ENCODE results near the gene NR3C1. TPM values are rescaled to one million over a fixed set of nuclear protein-coding genes. Genes with fewer than 3 reads are reported as not detected.

Gene NR3C1
- total RNA-seq, 6 experiments from 2014 or later = 27.3 to 60.1 (median 47.2) TPM

- intact Hi-C loops (cut with DNase I) = loop anchor here in 1 of 2 donors (10.0 kb wide), 1 partner anchor 90 kb away; no protein-coding TSS in a partner anchor
- peak; percentile 32 to 48 (median 45) for ATAC-seq
- Histone ChIP-seq H3K27ac (peak overlapping the region; percentile 97 to 99 (median 98)), H3K4me1 (peaks cover 0 to 20% (median 10%) of the 10 kb centered on the region in 4 donors), H3K9me3 (no peaks in the 10 kb centered on the region), H3K36me3 (peaks cover 0 to 4% (median 0%) of the 10 kb centered on the region in 4 donors), H3K4me3 (peak overlapping the region; percentile 81 to 93 (median 88)), H3K27me3 (no peaks in the 10 kb centered on the region)
- peak; percentile 81 to 87 (median 87) for DNase-seq
- 0% methylated on average over 25 of the region's 41 CpGs for WGBS (ENCODE audit: insufficient coverage, low coverage, low lambda C conversion rate, missing lambda C conversion rate)
- TF ChIP-seq CTCF (IDR thresholded peaks at IDR 0.05) = no peak
- TF ChIP-seq POLR2A (IDR thresholded peaks at IDR 0.05) = no peak
Measured at GRCh38 chr5:143404416-143405062, 1.1 kb upstream of the NR3C1 start.

GRCh38 chr5:143403334-143403592 is 223 bp downstream of the NR3C1 start:
- intact Hi-C loops (cut with DNase I) = loop anchor here in 1 of 2 donors (10.0 kb wide), 1 partner anchor 92 kb away; no protein-coding TSS in a partner anchor
- Histone ChIP-seq H3K27ac (peak overlapping the region; percentile 97 to 99 (median 98)), H3K4me1 (peaks cover 0 to 26% (median 10%) of the 10 kb centered on the region in 4 donors), H3K9me3 (no peaks in the 10 kb centered on the region), H3K36me3 (peaks cover 0 to 4% (median 0%) of the 10 kb centered on the region in 4 donors), H3K4me3 (peak overlapping the region; percentile 81 to 93 (median 88)), H3K27me3 (no peaks in the 10 kb centered on the region)
- peak; percentile 13 to 49 (median 26) for ATAC-seq
- 0% methylated on average over 2 of the region's 27 CpGs for WGBS (ENCODE audit: insufficient coverage, low coverage, low lambda C conversion rate, missing lambda C conversion rate)
- DNase-seq = no peak
- TF ChIP-seq POLR2A (IDR thresholded peaks at IDR 0.05) = no peak
- no peak for TF ChIP-seq CTCF (IDR thresholded peaks at IDR 0.05)

- peak; percentile 44 to 59 (median 52) for ATAC-seq
- WGBS (ENCODE audit: insufficient coverage, low coverage, low lambda C conversion rate, missing lambda C conversion rate) = 2% methylated on average over 23 of the region's 80 CpGs
Measured at GRCh38 chr5:143402553-143403333, 743 bp downstream of the NR3C1 start.

More at GRCh38 chr5:143402553-143403333, 743 bp downstream of the NR3C1 start:
- peaks cover 0 to 30% (median 10%) of the 10 kb centered on the region in 4 donors for H3K4me1 ChIP-seq
- peak; percentile 25 for TF ChIP-seq POLR2A (IDR thresholded peaks at IDR 0.05)
- no peak for TF ChIP-seq CTCF (IDR thresholded peaks at IDR 0.05)
- H3K9me3 ChIP-seq = no peaks in the 10 kb centered on the region
- intact Hi-C loops (cut with DNase I) = loop anchor here in 1 of 2 donors (10.0 kb wide), 1 partner anchor 92 kb away; no protein-coding TSS in a partner anchor
- H3K4me3 ChIP-seq = peak overlapping the region; percentile 81 to 93 (median 88)
- H3K36me3 ChIP-seq = peaks cover 0 to 4% (median 0%) of the 10 kb centered on the region in 4 donors
- H3K27me3 ChIP-seq = no peaks in the 10 kb centered on the region
- H3K27ac ChIP-seq = peak overlapping the region; percentile 97 to 99 (median 98)
- peak; percentile 79 to 84 (median 82) for DNase-seq

All from right lobe of liver (tissue), 6 donors.